NCI-H1092 (cell line): Measurements from ENCODE around the gene SCN8A.

Experiments used
- DNase-seq: peaks from one replicate; lab custom pipeline; 2025; lab: John Stamatoyannopoulos, UW

Gene SCN8A

GRCh38 chr12:51672334-51672733 is 81.3 kb downstream of the SCN8A start:
- DNase-seq: no peak

GRCh38 chr12:51675071-51675803 is 84.2 kb downstream of the SCN8A start:
- DNase-seq: no peak

DNA sequence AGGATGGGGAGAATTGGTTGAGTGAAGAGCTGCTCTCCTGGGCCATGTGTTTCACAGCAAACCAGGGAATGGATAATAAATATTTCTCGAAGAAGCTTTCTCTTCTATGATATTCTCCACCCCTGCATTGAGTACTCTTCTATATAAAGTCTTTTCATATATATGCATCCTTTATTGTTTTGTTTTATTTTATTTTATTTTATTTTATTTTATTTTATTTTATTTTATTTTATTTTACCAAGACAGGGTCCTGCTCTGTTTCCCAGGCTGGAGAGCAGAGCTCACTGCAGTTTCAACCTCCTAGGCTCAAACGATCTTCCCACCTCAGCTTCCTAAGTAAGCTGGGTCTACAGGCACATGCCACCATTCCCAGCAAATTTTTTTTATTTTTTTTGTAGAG is 85.8 kb downstream of the SCN8A start:
- no peak for DNase-seq

DNA sequence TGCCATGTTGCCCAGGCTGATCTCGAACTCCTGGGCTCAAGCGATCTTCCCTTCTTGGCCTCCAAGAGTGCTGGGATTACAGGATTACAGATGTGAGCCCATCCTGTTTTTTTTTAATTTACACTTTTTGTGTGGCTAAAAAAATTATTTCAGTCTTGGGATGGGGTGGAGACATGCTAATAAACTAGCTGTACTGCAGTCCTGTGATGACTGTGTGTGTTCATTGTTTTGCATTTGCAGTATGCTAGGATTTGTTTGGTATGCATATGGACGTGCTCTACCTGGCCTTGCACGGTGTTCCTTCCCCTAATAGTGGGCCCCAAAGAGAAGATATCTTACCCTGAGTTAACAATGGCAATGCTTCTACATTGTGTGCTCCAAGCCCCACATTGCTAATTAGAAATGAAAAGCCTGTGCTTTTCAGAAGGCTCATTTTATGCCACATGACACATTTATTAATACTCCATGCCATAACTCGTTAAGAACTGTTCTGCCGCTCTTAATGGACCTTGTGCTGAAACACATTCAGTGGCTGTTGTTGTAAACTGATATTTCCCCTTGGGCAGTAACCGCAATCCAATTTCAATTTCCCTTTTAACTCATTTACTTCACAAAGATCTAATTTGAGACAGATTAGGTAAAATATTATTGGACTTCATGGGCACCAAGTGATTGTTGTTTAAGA is 86.4 kb downstream of the SCN8A start:
- DNase-seq: no peak

DNA sequence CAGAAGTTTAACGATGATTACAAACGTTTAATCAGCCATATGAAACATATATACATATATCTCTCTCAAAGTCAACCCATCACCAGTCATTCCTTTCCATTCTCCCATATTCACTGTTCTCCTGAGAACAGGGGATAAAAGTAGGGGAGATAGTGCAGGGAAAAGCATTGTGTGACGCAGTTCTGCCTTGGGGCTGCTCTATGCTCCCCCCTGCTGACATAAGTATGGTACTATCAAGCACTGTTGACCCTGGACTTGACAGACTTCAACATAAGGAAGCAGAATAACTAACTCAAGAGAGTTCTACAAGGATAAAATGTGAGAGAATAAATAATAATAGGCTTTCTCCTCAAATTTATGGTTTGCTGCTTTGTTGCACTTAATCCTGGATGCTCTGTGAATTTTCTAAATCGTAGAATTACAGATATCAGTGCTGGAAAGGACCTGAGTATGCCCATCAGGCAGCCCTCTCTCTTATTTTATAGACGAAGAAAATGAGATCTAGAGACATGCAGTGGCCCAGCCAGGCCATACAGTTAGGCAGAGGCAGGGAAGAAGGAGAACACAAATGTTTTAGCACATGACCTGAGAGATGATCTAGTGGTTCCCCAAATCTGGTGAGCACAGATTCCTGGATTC is 87.2 kb downstream of the SCN8A start:
- peak; percentile 1 for DNase-seq

- no peak for DNase-seq
Observed at GRCh38 chr12:51682981-51683380, 91.9 kb downstream of the SCN8A start.

DNA sequence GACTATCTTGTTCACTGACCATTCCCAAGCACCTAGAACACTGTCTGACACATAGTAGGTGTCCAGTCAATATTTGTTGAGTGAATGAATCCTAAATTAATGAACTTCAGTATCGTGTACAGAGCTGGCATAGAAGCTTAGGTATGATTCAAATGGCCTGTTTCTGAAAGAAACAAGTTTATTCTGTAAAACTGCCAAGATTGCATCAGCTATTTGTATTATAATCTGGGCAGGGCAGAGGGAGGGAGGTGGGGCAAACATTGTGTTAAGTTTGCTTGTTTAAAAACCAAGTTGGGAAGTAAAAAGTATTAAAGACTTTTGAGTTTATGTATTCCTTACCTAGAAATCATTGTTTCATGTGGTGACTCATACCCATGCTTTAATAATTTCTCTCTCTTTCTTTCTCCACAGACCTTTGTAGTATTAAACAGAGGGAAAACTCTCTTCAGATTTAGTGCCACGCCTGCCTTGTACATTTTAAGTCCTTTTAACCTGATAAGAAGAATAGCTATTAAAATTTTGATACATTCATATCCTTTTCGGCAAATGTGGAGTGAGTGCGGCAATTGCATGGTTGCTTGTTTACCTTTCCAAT is 92.8 kb downstream of the SCN8A start:
- DNase-seq: no peak

- no peak for DNase-seq
Observed at GRCh38 chr12:51686727-51687126, 95.7 kb downstream of the SCN8A start.

- DNase-seq: no peak
Observed at GRCh38 chr12:51687177-51687576, 96.1 kb downstream of the SCN8A start.

- no peak for DNase-seq
Observed at GRCh38 chr12:51687614-51688013, 96.6 kb downstream of the SCN8A start.

GRCh38 chr12:51689983-51690382 is 99.0 kb downstream of the SCN8A start:
- no peak for DNase-seq

DNA sequence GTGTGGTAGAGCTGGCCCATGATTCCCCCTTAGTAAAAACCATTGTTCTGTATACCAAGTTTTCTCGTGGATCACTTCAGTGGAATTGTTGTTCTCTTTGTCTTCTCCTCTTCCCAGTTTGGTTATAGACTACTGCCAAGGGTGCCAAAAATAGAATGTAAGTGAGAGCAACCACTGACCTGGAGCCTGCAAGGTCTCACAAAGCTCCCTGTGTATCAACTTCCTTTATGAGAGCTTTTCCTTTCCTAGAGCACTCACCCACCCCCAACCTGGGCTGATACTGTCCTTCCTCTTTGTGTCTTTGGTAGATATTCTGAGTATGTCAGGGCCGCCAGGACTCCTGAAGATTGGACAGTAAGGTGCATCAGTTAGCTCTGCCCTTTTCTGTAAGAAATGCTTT is 101.0 kb downstream of the SCN8A start:
- DNase-seq: no peak

DNA sequence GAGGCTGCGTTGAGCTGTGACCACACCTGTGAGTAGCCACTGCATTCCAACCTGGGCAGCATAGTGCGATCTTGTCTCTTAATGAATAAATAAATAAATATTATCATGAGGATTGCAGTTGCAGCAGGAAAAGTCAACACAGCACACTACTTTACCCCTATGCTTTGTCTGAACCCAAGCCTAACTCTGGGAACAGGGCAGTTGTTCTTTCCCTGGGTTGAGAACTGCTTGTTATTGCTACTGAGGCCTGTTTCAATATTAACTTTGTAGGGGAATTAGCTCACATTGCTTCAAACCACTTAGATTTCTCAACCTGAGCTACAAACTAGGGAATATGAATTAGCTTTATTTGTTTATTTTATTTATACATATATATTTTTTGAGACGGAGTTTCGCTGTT is 102.5 kb downstream of the SCN8A start:
- no peak for DNase-seq

GRCh38 chr12:51694146-51694545 is 103.1 kb downstream of the SCN8A start:
- DNase-seq: no peak

DNA sequence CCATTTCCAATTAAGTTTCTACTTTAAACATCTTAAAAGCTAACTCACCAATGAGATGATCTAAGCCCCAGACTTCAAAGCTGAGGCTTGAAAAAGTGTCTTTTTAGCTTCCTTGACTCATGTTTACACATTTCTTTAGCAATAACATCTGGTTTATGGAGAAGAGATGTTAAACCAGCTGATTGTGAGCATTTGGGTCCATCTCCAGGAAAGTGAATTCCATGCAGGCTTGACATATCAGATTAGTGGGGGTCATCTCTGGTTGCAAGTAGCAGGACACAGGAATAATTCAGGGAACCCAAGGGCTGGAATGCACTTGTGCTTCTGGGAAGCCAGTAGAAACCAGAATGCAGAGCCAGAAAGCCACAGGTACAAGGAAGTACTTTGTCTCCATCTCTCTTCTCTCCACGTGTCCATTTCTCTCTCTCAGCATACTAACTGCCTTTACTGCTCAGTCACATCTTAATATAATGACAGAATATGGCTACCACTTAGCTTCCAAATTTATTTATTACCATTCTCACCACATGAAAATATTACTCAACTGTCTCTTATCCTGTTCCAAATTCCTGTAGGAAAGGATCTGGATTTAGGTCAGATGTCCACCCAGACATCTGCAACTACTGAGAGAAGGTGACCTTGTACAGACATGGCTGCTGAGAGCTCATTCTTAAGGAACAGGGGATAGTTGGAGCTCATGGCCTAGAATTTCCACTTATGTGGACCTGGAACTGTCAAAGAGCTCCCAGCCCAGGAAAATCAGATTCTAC is 104.4 kb downstream of the SCN8A start:
- DNase-seq: no peak

DNA sequence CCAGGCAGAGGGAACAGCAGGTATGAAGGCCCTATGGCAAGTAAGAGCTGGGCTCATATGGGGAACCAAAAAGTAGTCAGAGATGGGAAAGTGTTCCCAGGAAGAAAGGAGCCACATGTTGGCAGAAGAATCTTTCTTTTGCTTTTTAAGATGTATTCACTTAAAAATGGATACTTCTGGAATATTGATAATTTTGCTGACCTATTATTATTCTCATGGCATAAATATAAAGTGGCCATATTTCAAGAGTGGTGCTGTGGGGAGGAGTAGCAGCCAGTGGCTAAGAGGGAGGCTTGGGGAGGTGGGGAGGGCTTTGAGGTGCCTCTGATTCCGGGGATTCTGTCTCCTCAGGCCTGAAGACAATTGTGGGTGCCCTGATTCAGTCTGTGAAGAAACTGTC is 108.2 kb downstream of the SCN8A start:
- DNase-seq: no peak

DNA sequence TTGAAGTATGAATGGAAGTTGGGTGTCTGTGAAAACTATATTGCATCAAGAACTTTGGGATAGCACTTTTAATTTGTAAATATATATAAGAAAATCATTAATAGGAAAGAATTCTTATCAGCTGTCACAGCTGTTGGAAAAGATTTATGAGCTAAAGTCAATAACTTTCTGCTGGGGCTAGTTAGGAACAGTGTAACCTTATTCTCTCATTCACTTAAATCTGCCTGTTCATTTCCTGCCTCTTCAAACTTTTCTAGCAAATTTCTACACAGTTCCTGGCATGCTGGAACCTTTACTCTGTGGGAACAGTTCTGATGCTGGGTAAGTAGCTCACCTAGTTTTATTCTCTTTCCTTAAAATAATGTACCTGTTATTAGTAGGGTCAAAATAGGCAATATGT is 109.9 kb downstream of the SCN8A start:
- no peak for DNase-seq

DNA sequence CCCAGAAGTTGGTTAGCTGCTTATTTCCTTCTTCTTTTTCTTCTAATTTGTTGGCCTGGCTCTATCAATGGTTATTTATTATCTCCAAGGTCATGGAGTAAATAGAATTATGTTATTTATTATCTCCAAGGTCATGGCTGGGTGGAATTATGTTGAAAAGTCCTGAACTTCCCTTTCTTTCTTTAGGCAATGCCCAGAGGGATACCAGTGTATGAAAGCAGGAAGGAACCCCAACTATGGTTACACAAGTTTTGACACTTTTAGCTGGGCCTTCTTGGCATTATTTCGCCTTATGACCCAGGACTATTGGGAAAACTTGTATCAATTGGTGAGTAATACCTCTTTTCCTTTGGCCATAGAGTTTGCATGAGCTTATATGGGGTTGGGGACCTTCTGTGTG is 111.6 kb downstream of the SCN8A start:
- no peak for DNase-seq

- DNase-seq: no peak
Observed at GRCh38 chr12:51705450-51705849, 114.4 kb downstream of the SCN8A start.

- DNase-seq: no peak
Observed at GRCh38 chr12:51706206-51706605, 115.2 kb downstream of the SCN8A start.

DNA sequence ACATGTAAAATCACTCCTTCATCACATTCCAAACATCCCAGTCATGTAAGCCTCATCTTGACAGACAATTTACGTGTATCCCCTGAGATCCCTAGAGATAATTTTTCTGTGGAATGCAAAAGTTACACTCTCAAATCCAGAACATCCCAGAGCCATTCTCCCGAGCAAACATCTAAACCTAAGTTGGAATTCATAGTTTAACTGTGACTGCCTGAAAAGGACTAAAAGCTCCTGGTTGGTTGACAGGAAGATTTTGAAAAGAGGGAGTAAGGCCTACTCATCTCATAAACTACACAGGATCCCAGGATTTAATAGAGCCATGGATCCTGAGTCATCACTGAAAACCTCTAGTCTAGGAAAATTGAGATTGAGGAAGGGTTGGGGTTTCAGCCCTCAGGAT is 123.6 kb downstream of the SCN8A start:
- DNase-seq: no peak

- no peak for DNase-seq
Observed at GRCh38 chr12:51717326-51717925, 126.4 kb downstream of the SCN8A start.
